ENCODE measurements around the gene CAMK2N1.

GRCh38 chr1:20476265-20477038 is 9.6 kb downstream of the CAMK2N1 start:
- no peak for TF ChIP-seq CTCF (IDR thresholded peaks at IDR 0.05 in 8 of 11, conservative IDR thresholded peaks at IDR 0.05 in 3 of 11)
- no peak for TF ChIP-seq POLR2A (IDR thresholded peaks at IDR 0.05)
- TF ChIP-seq POLR2AphosphoS5 (IDR thresholded peaks at IDR 0.05): peak in 1 of 3 donors; percentile 31
